Mucosa of rectum (tissue), 2 donors: ENCODE results near the gene DCHS2.

Experiments
- H3K27ac ChIP-seq, 2 donors: one replicate each; pipeline ENCODE4 v1.7.0; 2013; ENCODE audit warnings: inconsistent platforms in 2 of 2, low read depth in 2 of 2, low read length in 2 of 2
- H3K27me3 ChIP-seq, 2 donors: one replicate each; pipeline ENCODE4 v1.7.0; 2013; ENCODE audit warnings: low read length in 2 of 2; ENCODE audit not compliant: control insufficient read depth in 2 of 2, insufficient read depth in 2 of 2
- H3K36me3 ChIP-seq, 2 donors: one replicate each; pipeline ENCODE4 v1.7.0; 2013; ENCODE audit warnings: low read length in 2 of 2; ENCODE audit not compliant: control insufficient read depth in 2 of 2, insufficient read depth in 2 of 2
- H3K4me1 ChIP-seq, 2 donors: one replicate each; pipeline ENCODE4 v1.7.0; 2013; ENCODE audit warnings: low read length in 2 of 2, mild to moderate bottlenecking in 1 of 2; ENCODE audit not compliant: control insufficient read depth in 2 of 2, insufficient read depth in 2 of 2
- H3K4me3 ChIP-seq, 2 donors: one replicate each; pipeline ENCODE4 v1.7.0; 2013; ENCODE audit warnings: low read length in 2 of 2
- H3K9ac ChIP-seq, 2 donors: one replicate each; pipeline ENCODE4 v1.7.0; 2013; ENCODE audit warnings: low read length in 2 of 2, low read depth in 1 of 2, mild to moderate bottlenecking in 1 of 2
- H3K9me3 ChIP-seq, 2 donors: one replicate each; pipeline ENCODE4 v1.7.0; 2013; ENCODE audit warnings: low read length in 2 of 2; ENCODE audit not compliant: control insufficient read depth in 2 of 2
- donor health status: healthy.
- donor health status: Normal muscosa, but diverticular disease.

The DCHS2 gene

DNA sequence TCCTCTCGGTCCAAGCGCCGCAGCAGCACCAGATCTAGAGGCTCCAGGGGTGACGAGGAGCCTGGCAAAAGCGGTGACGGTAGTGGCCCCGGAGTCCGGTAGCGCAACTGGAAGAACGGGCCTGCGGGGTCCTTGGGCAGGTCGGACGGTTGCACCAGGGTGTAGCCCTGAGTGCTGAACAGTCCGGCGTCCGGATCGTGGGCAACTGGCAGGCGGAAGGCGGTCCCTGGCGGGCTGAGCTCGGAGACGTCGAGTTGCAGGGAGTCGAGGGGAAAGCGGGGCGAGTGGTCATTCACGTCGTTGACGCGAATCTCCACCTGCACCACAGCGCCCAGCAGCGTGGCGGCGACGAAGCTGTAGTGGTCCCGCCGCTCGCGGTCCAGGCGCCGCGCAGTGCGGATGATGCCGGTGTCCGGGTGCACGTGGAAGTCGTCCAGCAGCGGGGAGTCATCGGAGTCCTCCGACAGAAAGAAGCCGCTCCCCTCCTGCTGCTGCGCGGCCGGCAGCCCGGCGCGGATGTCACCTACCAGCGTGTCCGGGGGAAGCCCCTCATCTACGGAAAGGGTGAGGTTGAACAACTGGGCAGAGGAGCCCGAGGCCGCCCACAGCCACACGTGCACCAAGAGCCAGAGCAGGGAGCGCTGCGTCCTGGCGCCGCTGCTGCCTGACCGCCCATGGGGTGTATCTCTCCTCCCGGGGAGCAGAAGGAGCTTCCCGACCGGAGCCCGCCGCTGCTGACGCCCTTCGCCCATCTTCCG is 837 bp downstream of the DCHS2 start:
- Histone ChIP-seq H3K4me1 (peaks cover 0 to 8% of the 10 kb centered on the region in 2 donors), H3K9me3 (no peaks in the 10 kb centered on the region), H3K4me3 (peak overlapping the region; percentile 53 to 61), H3K27me3 (peaks cover 18 to 19% of the 10 kb centered on the region in 2 donors), H3K9ac (peak overlapping the region in 1 of 2 donors; percentile 31), H3K27ac (peak overlapping the region in 1 of 2 donors; percentile 9), H3K36me3 (no peaks in the 10 kb centered on the region)

- Histone ChIP-seq H3K9me3 (no peaks in the 10 kb centered on the region), H3K9ac (no peak overlapping the region), H3K4me1 (peaks cover 0 to 8% of the 10 kb centered on the region in 2 donors), H3K27ac (no peak overlapping the region), H3K27me3 (peaks cover 18 to 19% of the 10 kb centered on the region in 2 donors), H3K36me3 (no peaks in the 10 kb centered on the region), H3K4me3 (no peak overlapping the region)
Observed at GRCh38 chr4:154490234-154490582, 1.4 kb downstream of the DCHS2 start.

GRCh38 chr4:154489558-154490233 is 1.9 kb downstream of the DCHS2 start:
- Histone ChIP-seq H3K27me3 (peaks cover 18 to 19% of the 10 kb centered on the region in 2 donors), H3K36me3 (no peaks in the 10 kb centered on the region), H3K9me3 (no peaks in the 10 kb centered on the region), H3K4me1 (peaks cover 0 to 8% of the 10 kb centered on the region in 2 donors), H3K27ac (no peak overlapping the region), H3K9ac (no peak overlapping the region), H3K4me3 (no peak overlapping the region)

GRCh38 chr4:154487145-154487544 is 4.5 kb downstream of the DCHS2 start:
- Histone ChIP-seq H3K4me3 (no peak overlapping the region), H3K36me3 (no peaks in the 10 kb centered on the region), H3K9me3 (no peaks in the 10 kb centered on the region), H3K9ac (no peak overlapping the region), H3K27ac (no peak overlapping the region), H3K27me3 (peaks cover 11 to 14% of the 10 kb centered on the region in 2 donors), H3K4me1 (peaks cover 0 to 8% of the 10 kb centered on the region in 2 donors)

DNA sequence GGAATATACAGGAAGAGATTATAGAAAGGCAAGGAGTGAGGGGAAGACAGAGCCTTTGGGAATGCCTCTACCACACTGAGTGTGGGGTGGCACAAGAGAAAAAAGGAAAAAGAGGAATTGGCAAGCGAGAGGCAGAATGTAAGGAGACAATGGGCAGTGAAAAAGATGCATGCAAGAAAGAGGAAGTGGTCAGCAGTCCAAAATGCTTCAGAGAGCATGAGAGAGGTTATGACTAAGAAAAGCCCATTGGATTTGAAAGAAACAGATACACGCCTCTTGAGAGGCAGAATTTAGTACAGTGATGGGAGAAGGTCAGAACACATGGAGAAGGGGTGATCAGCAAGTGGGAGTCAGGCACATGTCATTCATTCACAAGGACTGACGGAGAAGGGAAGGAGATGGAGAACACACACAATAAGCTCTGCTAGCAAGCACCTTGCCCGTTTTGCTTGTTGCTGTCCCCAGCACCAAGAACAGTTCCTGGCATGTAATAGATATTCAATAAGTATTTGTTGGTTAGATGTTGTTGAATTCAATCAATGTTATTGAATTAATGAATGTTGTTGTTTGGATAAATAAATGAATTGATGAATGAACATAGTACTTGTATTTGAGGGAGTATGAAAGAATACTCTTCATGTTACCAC is 6.3 kb downstream of the DCHS2 start:
- H3K4me1 ChIP-seq = no peaks in the 10 kb centered on the region
- H3K9me3 ChIP-seq = no peaks in the 10 kb centered on the region
- H3K36me3 ChIP-seq = no peaks in the 10 kb centered on the region
- H3K27me3 ChIP-seq = peaks cover 0 to 9% of the 10 kb centered on the region in 2 donors
- no peak overlapping the region for H3K9ac ChIP-seq
- no peak overlapping the region for H3K4me3 ChIP-seq
- no peak overlapping the region for H3K27ac ChIP-seq

DNA sequence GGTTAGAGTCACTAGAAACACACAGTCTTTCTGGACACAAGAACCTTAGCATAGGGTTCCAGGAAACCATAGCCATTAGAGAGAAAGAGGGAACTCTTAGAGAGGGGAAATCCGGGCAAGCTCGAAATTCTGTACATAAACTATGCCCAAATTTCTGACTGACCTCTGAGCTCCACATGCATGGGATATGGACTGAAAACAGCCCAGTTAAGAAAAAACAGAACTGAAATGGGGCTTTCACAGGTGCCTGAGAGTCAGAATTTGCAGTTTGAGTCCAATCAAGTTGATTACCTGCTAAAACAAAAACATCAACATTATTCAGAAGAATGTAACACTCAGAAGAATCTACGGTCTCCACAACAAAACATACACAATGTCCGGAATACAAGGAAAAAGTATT is 13.1 kb downstream of the DCHS2 start:
- H3K27ac ChIP-seq = no peak overlapping the region
- H3K36me3 ChIP-seq = no peaks in the 10 kb centered on the region
- no peak overlapping the region for H3K9ac ChIP-seq
- no peaks in the 10 kb centered on the region for H3K4me1 ChIP-seq
- H3K4me3 ChIP-seq = no peak overlapping the region
- no peaks in the 10 kb centered on the region for H3K9me3 ChIP-seq
- H3K27me3 ChIP-seq = no peaks in the 10 kb centered on the region

DNA sequence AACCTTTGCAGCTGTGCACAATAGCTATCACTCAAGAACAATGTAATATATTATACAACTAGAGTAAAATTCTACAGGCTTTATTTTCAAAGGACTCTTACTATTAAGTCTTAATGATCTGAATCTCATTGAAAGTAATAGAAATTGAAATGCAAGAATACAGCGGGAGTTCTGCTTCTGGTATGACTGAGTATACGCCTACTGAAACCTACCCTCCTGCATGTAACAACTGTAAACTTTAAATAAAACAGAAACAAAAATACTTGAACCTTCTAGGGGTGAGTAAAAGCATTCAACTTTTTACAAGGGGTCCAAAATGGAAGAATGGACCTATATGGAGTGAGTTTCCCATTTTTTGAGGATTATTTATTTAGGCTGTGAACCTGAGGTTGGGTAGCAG is 13.5 kb downstream of the DCHS2 start:
- no peak overlapping the region for H3K27ac ChIP-seq
- no peaks in the 10 kb centered on the region for H3K27me3 ChIP-seq
- no peaks in the 10 kb centered on the region for H3K4me1 ChIP-seq
- no peak overlapping the region for H3K9ac ChIP-seq
- no peaks in the 10 kb centered on the region for H3K36me3 ChIP-seq
- H3K9me3 ChIP-seq = no peaks in the 10 kb centered on the region
- no peak overlapping the region for H3K4me3 ChIP-seq

DNA sequence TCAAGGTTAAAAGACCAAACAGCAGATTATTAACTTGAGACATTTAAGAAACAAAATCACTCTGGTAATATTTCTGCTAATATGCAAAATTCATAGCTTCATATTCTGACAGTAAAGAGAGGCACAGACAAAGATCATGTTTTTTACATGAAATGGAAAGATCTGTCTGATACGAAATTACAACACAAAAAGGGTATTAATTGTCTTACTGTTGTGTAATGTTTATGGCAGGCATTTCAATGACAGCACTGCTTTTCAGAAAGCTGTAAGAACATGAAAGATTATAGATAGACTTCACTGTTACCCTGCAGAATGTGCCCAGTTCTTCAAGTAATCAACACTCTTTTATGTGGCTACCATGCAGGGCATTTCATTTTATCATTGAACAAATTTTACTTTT is 15.4 kb downstream of the DCHS2 start:
- H3K9ac ChIP-seq = no peak overlapping the region
- H3K36me3 ChIP-seq = no peaks in the 10 kb centered on the region
- H3K27me3 ChIP-seq = no peaks in the 10 kb centered on the region
- H3K4me3 ChIP-seq = no peak overlapping the region
- no peaks in the 10 kb centered on the region for H3K9me3 ChIP-seq
- no peak overlapping the region for H3K27ac ChIP-seq
- peaks cover 0 to 4% of the 10 kb centered on the region in 2 donors for H3K4me1 ChIP-seq

- Histone ChIP-seq H3K4me3 (no peak overlapping the region), H3K27ac (no peak overlapping the region), H3K27me3 (no peaks in the 10 kb centered on the region), H3K4me1 (peaks cover 0 to 4% of the 10 kb centered on the region in 2 donors), H3K9me3 (no peaks in the 10 kb centered on the region), H3K9ac (no peak overlapping the region), H3K36me3 (no peaks in the 10 kb centered on the region)
Observed at GRCh38 chr4:154475820-154476219, 15.8 kb downstream of the DCHS2 start.

DNA sequence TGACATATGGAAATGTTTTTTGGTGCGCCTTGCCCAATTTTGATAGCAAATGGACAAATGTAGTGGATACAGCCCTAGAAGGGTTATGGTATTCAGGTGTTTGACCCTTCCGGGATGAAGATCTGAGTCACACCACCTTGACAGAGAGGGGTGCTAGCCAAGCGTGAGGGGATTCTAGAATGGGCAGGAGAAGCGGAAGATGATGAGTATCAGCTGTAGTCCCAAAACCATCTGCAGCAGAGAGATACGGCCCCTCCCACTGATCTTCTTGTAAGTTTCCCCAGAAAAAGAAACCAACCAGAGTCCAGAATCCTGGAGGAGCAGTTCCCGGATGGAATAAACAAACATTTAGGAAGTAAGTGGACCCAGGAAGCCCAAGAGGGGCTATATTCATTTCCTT is 18.1 kb downstream of the DCHS2 start:
- Histone ChIP-seq H3K9me3 (no peaks in the 10 kb centered on the region), H3K4me3 (no peak overlapping the region), H3K4me1 (peaks cover 0 to 4% of the 10 kb centered on the region in 2 donors), H3K27ac (no peak overlapping the region), H3K36me3 (no peaks in the 10 kb centered on the region), H3K27me3 (no peaks in the 10 kb centered on the region), H3K9ac (no peak overlapping the region)
